ENCODE results near the gene FLCN. TPM values are rescaled to one million over a fixed set of nuclear protein-coding genes. Genes with fewer than 3 reads are reported as not detected.

The FLCN gene
- total and polyA plus RNA-seq, 10 of the 15 experiments (the other 5 are each of a cell fraction or from before 2014, with no cell fraction given), result 1.1 to 24.7 (median 10.4) TPM

GRCh38 chr17:17166446-17166845 is 70.5 kb downstream of the FLCN start (continued):
- no peak for TF ChIP-seq CEBPZ (IDR thresholded peaks at IDR 0.05; ENCODE audit: low read depth, low read length)
- no peak for TF ChIP-seq ZNF217 (IDR thresholded peaks at IDR 0.05)

DNA sequence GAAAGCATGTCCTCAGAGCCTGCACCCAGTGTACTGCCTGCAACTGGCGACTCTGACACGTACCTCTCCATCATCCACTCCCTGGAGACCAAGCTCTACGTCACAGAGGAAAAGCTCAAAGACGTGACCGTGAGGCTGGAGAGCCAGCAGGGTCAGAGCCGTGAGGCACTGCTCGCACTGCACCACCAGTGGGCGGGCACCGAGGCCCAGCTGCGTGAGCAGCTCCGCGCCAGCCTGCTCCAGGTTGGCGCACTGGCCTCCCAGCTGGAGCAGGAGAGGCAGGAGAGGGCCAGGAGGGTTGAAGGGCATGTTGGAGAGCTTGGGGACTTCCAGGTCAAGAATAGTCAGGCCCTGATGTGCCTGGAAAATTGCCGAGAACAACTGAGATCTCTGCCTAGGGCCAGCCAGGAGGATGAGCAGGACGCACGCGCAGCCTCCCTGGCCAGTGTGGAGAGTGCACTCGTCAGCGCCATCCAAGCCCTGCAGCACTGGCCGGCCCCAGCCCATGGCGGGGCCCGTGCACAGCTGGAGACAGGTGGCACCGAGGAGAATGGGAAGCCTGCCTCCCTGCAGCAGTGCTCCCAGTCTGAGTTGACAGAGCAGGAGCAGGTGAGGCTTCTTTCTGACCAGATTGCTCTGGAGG is 71.2 kb downstream of the FLCN start:
- H3K27ac ChIP-seq (ENCODE audit: control insufficient read depth, insufficient read depth), result no peak overlapping the region
- POLR2A ChIA-PET, result no interaction called here
- H3K4me3 ChIP-seq, result no peak overlapping the region

More for the DNA sequence above, 71.2 kb downstream of the FLCN start:
- H3K9me3 ChIP-seq (replicated peaks; ENCODE audit: control insufficient read depth, insufficient read depth, low read length), result no peaks in the 10 kb centered on the region
- no peak overlapping the region for H3K9ac ChIP-seq (ENCODE audit: control insufficient read depth, insufficient read depth, low read length)
- SMC1A ChIA-PET (ENCODE audit: uncharacterized antibody, unreplicated experiment), result no interaction called here
- FAIRE-seq, result no peak
- no peak for DNase-seq (ENCODE audit: low read depth, low spot score)
- TF ChIP-seq POU2F2 (IDR thresholded peaks at IDR 0.05; ENCODE audit: borderline replicate concordance, low read depth, low read length) (no peak), MYB (IDR thresholded peaks at IDR 0.05; ENCODE audit: borderline replicate concordance, low read depth, low read length) (no peak), YY1 (IDR thresholded peaks at IDR 0.05; ENCODE audit: low read depth, low read length) (no peak), HCFC1 (IDR thresholded peaks at IDR 0.05; ENCODE audit: low read length) (no peak)
- CTCF ChIA-PET, result interaction anchor here (0.6 kb wide), 1 partner anchor 54 kb away, joined by 3 read pairs; no protein-coding TSS in a partner anchor
- RAD21 ChIA-PET (ENCODE audit: unreplicated experiment), result interaction anchor here (1.1 kb wide), 1 partner anchor 40 kb away, joined by 4 read pairs; no protein-coding TSS in a partner anchor
- H3K27me3 ChIP-seq (replicated peaks in 1 of 2; ENCODE audit: control insufficient read depth in 2 of 2, insufficient read depth in 2 of 2, low read length in 1 of 2), result no peaks in the 10 kb centered on the region
- H3K4me2 ChIP-seq (ENCODE audit: control insufficient read depth, insufficient read depth), result no peak overlapping the region
- H3K4me1 ChIP-seq (ENCODE audit: control insufficient read depth, insufficient read depth, low read length), result no peaks in the 10 kb centered on the region
- no peaks in the 10 kb centered on the region for H3K79me2 ChIP-seq (ENCODE audit: control insufficient read depth, insufficient read depth, low read length)
- 95% methylated on average over 23 of the region's 23 CpGs for WGBS (ENCODE audit: insufficient coverage, insufficient replicate concordance, low lambda C conversion rate, missing lambda C conversion rate)
- peaks cover 11 to 31% of the 10 kb centered on the region in 2 experiments; a peak in 3 of 4 replicates for H3K36me3 ChIP-seq (ENCODE audit: control insufficient read depth in 2 of 2, insufficient read depth in 2 of 2, low read length in 1 of 2)
- BruUV-seq (replicated peaks), result no TSS peak
- in situ Hi-C loops (cut with MboI) (no loop called here), intact Hi-C loops (cut with micrococcal nuclease; ENCODE audit: unreplicated experiment) (no loop called here)
- ATAC-seq, result no peak
- H2AFZ ChIP-seq (ENCODE audit: control insufficient read depth, low read depth, low read length), result no peak overlapping the region
- H4K20me1 ChIP-seq (ENCODE audit: control insufficient read depth, insufficient read depth), result no peaks in the 10 kb centered on the region
